NOMO-1 treated with DMSO at 0.1 percent for 48 hours (cell line): ENCODE measurements around the gene ANKRD29.
A peak's percentile ranks its signal among the peaks of the same experiment; 100 is the strongest.
"Not testable (repeated sequence)": the region's sequence is repeated elsewhere in the genome, so short reads cannot be mapped to it uniquely, and the experiment has no call there.

Experiments
- DNase-seq: peaks from one replicate; lab custom pipeline; 2025; ENCODE audit not compliant: unreplicated experiment; lab: John Stamatoyannopoulos, UW

Gene ANKRD29

DNA sequence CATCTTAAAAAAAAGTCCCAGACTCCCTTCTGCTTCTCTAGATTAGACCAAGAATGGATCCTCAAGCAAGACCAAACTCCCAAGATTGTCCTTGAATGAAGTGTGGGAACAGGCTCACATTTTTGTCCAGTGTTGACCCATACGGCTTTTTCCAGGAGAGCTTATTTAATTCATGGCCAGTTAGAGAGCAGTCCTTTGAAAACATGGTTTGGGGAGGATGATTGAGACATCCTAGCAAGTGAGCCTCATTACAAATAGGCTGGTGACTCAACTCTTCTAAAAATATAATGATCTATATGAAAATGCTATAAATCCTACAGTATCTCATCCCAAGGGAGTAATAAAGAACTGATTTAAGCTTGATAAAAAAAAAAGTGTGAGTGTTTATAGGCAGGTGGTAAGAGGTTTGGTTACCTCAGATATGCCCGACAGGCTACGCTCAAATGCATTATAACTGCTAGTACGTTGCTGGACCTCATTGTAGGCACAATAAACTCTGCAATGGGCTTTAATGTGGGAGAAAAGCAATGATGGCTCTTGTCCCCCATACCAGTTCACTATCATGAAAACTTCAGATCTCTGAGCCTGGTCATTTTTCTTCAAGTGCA, 17.0 kb downstream of the ANKRD29 start:
- no peak for DNase-seq

DNA sequence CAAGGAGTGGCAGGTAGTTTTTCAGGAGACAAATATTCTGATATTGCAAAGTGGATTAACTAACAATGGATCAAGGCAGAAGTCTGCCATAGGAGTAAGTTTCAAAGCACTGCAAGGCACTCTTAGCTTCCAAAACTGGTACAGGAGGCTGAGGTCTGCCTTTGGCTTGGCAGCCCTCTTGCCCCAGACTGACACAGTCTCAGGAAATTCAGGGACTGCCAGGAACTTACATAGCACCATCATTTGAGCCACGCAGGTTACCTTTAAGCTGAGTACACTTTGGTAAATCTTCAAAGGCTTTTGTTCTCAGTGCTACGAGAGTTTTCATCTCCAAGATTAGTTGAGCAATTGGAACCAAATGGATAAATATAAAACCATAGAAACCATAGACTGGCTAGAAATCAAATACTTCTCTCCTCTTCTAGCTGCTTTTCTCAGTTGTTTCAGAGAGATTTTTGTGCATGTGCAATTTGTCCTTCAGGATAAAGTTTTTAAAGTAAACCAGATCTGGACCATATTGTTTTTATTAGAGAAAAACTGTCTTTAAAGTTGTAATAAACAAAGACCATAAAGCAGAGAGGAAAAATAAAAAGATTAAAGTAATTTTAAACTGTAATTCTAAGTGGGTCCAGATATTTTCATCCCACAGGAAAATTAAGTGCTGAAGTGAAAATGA, 18.8 kb downstream of the ANKRD29 start:
- DNase-seq: no peak

DNA sequence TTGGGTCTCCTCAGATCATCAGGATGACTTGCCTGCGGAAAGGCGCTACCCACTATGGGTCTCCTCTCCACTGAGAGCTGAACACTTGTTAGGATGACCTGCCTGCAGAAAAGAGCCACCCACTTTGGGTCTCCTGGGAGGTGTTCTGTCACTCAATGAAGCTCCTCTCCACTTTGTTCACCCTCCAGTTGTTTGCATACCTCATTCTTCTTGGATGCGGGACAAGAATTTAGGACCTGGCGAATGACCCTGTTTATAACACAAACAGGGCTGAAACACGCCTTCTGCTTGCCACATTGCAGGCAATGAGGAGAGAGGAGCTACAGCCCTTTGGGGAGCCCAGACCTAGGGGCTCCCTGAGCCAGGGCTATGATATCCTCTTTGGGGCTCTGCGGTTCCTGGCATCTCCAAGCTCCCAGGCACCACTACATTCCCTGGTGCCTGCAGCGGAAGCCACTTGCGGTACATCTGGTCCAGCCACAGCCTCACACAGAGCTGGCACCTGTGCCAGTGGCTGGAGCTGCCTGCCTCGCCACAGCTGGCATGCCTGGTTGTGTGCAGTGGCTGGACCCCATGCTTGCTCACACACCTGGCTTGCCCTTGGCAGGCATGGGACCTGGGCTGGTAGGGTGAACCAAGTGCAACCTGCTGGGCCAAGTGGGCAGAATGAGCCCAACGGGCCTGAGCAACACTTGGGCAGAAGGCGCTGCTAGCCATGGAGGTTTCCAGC, 20.6 kb downstream of the ANKRD29 start:
- no peak for DNase-seq

DNA sequence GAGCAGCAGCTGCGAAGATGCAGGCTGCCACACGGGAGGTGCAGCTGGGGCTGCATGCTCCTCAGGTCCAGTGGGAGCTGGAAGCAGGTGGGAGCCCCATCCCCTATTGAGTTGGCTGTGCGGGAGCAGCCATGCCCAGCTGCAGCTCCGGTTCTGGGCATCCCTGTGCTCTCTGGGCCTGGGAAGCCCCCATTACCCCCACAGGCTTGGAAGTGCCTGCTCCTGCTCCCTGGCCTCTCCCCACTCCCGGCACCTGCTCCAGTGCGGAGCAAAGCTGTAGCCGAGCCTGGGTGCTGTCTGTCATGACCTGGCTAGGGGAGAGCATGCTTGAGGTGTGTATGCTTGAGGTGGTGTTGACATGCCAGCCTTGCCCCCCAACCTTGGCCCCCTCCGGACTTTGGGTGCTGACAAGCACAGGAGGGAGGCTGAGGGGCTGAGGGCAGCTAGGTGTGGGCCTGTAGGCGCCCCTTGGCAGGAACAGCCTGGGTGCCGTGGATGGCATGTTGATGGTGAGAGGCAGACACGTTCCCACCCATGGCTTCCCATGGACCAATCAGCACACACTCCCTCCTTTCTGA, 21.5 kb downstream of the ANKRD29 start:
- no peak for DNase-seq

DNA sequence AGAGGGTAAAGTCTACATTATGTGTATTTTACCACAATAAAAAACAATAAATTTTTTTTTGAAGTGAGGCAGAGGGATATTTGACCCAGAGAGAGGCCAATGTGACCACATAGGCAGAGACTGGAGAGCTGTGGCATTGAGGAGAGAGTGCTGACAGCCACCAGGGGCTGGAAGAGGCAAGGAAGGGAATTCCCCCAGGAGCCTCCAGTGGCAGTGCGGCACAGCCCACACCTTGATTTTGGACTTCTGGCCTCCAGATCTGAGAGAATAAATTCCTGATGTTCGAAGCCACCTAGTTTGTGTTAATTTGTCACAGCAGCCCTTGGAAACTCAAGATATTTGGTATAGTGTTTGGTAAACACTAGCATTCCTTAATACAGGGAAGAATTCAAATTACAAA, 22.7 kb downstream of the ANKRD29 start:
- DNase-seq: no peak

DNA sequence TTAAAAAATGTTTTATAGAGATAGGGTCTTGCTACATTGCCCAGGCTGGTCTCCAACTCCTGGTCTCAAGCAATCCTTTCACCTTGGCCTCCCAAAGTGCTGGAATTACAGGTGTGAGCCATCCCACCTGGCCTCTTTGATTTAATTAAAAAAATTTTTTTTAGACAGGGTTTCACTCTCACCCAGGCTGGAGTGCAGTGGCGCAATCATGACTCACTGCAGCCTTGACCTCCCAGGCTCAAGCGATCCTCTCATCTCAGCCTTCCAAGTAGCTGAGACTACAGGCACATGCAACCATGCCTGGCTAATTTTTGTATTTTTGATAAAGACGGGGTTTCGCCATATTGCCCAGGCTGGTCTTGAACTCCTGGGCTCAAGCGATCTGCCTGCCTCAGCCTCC, 26.3 kb downstream of the ANKRD29 start:
- not testable (repeated sequence) for DNase-seq

DNA sequence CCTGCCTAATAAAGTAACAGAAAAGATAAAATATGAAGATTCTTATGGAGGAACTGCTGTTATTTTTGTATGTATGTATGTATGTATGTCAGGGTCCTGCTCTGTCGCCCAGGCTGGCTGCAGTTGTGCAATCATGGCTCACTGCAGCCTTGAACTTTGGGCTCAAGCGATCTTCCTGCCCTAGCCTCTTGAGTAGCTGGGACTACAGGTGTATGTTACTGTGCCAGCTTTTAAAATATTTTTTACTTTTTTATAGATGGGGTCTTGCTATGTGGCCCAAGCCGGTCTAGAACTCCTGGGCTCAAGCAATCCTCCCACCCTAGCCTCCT, 26.7 kb downstream of the ANKRD29 start:
- DNase-seq: no peak

DNA sequence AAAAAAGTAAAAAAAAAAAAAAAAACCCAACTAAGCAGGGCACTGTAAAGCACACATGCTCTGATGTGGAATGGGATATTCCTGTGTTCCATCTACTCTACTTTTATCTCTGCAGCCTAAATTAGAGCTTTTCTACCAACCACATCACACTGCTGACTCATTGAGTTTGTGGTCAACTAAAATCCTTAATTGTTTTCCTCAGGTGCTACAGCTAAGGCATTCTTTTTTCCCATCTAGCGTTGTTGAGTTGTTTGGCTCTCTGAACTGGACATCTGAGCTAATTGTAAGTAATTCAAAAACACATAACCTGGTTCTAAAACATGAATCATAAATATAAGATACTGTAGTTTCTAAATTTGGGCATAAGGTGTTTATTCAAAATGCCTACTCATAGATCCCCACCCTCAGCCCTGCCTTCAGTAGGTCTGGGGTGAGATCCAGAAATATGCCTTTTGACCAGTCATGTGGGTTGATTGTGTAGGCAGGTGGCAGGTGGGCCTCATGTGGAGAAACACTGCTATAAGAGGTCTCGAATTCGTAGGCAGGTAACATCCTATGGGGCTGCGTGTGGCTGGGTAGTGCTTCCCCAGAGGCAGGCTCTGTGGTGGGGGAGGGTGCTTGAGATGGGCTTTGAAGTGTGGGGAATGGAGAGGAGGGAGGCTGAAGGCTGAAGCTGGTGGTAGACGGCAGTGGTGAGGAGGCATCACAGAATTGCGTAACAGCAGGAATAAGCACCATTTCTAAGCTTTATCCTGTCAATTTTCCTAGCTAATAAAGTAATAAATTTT, 27.2 kb downstream of the ANKRD29 start:
- no peak for DNase-seq

DNA sequence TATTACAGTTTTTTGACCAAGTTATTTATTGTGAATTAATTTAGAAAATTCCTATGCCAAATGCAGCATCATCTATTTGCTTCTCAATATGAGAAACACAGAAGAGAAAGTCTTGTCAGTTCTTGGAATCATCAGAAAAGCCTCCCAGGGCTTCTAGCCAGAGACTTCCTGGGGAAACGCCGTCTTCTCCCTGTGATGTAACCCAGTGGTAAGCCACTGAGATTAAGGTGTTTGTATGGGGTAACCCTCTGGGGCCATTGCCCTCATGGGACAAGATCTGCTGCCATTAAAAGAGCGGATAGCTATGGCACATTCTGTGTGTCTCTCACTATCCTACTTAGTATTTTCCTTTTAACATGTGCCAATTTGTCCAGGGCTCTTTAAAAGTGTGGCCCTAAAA, 28.0 kb downstream of the ANKRD29 start:
- no peak for DNase-seq

DNA sequence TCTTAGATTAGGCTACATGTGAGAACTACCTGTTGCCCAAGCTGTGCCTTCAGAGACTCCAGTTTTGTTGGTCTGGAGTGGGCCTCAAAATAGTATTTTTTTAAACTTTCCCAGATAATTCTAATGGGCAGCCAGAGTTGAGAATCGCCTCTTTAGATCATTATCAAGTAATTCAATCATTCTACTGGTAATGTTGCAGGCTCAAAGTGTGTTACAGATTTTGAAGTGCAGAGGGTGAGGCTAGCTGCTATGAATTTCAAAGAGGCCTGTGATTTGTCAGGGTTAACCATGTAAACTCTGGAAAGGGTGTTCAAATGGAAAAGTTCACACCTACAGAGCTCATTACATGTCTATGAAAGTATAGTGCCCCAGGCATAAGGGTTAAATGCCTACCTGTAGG, 30.1 kb downstream of the ANKRD29 start:
- DNase-seq: no peak

DNA sequence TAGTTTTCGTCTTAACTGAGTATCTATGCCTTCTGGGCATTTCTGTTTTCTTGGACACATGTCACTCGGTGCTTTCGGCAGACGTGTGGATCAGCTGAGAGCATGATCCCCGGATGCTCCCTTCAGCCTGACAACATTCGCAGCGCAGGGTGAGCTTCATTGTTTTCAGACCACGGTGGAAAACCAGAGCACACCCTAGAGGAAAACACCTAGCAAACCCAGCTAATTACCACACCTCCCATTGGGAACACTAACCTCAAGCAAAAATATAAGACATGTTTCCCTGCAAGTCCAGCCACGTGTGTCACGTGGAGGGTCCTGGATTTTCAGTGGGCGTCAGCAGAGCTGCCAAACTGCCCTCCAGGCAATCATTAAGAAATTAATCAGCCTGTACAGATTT, 31.0 kb downstream of the ANKRD29 start:
- DNase-seq: no peak

DNA sequence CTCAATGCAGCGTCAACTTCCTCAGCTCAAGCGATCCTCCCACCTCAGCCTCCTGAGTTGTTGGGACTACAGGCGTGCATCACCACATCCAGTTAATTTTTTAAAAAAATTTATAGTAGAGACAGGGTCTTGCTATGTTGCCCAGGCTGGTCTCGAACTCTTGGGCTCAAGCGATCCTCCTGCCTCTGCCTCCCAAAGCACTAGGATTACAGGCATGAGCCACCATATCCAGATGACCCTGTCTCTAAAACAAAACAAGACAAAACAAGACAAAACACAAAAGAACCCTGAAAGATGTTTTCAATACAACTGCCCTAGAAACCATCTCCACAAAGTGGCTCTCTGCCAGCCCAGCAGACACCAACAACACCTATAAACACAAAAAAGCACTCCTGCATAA, 31.4 kb downstream of the ANKRD29 start:
- DNase-seq: no peak

DNA sequence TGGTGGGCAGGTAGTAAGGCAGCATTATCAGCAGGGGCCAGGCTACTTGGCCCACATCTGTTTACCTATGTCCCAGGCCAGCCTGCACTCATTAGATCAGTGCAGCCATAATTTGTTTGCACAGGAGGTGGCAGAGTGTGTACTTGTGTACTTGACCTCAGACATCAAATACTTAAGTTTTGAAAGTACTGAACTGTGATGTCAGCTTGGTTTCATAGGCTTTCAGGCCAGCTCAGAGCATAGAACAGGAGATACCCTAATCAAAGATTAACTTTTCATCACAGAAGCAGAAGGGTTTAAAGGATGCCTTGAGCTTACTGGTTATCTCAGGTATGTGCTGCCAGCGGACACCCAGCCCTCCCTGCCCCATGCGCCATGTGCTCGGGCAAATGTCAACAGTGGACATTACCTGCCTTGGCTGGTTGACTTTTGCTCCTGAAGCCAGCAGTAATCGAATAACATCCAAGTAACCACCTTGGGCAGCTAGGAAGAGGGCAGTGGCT, 33.2 kb downstream of the ANKRD29 start:
- no peak for DNase-seq

DNA sequence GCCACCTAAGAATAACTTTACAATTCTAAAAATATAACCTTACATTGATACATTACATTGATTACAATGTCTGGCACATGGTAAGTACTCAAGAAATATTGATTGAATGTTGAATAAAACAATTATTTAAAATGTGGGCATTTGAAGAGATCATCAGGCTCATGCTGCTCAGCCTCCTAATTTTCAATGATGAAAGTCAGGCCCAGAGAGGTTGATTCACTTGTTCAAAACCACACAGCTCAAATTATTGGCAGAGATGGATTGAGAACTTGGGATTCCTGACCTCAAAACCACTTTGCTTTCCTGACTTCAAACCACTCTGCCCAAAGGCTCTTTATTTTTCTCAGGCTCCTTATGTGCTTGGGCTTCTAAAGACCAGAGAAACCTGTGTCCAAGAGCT, 34.7 kb downstream of the ANKRD29 start:
- no peak for DNase-seq

DNA sequence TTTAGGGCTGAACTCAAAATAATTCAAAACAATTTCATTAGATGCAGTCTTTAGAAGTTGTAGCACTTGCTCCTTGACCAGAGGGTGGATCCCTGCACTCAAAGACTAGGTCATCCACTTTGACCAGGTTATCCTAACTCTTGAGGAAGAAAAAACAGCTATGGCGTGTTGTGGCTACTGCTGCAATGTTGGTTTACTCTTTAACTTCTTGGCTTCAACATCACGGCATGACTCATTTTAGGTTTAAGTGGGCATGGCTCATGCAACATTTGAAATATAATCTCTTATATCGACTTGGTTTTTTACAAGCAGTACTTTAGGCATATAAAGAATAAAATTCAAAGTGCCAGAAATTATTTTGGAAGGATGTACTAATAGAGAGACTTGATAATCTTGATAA, 35.4 kb downstream of the ANKRD29 start:
- DNase-seq: no peak

DNA sequence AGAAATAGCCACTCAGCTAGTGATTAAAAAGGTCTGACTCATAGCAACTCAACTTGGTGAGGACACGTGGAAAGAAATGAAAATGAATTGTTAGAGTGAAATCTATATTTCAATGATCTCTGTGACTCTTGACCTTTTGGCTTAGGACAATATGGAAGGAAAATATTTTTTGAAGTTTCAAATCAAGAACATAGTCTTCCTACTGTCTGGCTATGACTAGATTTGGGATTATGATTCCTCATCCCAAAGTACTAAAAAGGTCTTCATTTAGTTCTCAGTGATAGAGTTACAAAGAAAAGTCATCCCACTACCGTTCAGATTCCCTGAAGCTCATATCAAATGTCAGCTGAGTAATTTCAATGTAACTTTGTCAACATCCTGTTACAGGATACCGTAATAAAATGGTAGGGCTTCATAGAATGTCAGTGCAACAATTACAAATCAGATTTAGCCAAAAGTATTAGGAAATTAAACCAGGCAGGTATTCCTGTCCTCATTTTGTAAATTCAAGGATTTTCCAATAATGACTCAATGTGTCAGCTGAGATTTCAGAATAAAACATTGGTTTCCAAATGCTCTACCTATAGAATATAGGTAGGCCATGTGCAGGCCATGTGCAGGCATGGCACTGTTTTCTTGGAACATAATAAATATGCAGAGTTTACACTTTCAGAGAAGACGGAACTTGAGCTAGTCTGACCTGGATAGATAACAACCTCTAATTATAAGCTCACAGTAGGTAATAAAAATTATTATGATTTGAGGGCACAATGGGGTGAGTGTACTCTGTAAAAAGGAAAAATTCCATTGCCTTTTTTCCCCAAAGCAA, 36.0 kb downstream of the ANKRD29 start:
- no peak for DNase-seq

DNA sequence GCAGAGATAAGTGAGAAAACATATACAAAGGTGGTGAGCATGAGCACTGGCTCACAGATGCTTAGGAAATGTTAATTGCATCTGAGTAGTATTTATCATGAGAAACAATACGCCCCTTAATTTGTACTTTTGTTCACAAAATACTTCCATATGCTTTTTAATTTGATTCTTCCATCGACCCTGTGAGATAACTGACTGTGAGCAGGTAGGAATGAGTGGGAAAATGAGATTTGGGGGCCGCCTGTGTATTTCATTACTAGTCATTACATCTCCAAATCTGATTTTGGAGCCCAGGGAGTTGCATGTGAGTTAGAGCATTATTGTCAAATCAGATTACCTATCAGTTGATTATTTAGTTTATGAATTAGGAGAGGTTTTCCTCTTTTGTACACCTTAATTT, 39.7 kb downstream of the ANKRD29 start:
- DNase-seq: no peak

DNA sequence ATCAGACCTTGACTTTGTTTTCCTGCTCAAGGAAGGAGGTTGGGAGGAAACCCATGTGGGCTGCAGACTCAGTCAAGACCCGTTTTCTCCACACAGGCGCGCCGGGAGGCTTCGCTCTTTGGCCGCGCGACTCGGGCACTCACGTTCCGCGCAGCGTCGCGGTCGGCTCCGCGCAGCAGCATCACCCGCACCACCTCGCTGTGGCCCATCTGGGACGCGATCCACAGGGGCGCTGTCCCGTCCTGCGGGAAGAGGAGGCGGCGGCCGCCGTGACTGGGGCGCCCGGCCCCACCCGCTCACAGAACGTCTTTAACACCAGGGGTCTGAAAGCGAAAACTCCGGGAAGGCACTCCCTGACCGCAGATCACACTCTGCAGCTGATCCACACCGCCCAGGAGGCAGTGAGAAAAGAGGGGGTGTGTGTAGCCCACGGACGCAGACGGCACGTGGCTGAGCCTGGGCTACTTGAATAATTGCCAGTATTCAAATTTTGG, 43.3 kb downstream of the ANKRD29 start:
- DNase-seq: no peak

DNA sequence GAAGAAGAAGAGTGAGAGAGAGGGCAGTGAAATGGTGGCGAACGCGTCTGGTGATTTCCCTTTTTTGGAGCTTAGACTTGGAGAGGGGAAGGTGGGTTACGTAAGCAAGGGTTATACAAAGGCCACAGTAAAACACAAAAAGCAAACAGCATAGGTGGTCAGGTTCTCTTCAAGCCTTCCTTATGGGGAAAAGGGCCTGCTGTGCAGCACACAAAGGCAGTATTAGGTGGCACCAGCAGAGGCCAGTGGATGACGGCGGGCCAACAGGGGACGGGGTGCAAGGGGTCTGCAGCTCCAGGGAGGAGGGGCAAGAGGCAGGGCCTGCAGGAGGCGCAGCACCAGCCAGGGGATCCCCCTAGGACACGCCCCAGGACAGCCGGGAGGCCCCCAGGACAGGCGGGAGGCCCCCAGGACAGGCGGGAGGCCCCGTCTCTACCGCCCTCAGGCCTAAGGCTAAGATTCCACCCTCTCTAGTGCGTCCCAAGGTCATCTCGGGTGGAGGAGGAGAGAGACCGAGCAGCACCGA, 43.8 kb downstream of the ANKRD29 start:
- DNase-seq: peak; percentile 85

DNA sequence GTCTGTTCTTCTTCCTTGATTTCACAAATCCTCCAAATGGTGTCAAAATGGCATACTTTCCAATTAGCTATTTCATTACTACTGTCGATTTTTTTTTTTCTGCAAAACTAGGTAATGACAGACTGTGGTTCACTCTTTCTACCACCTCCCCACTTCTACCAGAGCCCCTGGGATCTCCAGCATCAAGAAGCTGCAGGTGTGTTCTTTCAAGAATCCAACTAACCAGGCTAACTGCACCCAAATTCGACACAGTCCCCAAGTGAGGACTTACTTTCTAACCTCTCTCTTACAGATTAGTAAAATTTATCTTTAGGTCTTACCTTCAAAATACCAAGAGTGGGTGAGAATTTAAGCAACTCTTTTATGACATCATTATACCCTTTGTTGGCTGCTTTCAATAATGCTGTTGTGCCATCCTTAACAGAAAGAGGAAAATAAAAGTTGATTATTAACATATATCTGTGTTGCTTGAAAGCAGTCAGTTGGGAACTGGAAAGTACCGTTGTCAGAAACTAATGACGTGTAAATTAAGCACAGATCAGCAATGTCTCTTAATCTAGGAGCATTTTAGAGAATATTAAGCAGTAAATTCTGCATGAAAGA, 45.2 kb downstream of the ANKRD29 start:
- no peak for DNase-seq
